ENCODE data around the gene PICALM.
A peak's percentile ranks its signal among the peaks of the same experiment; 100 is the strongest.
"Not testable (repeated sequence)": the region's sequence is repeated elsewhere in the genome, so short reads cannot be mapped to it uniquely, and the experiment has no call there.

PICALM gene

GRCh38 chr11:86002431-86002830 lies 66.5 kb downstream of the PICALM start:
- no peak for FAIRE-seq
- DNase-seq (ENCODE audit: insufficient read length, low spot score), result no peak

DNA sequence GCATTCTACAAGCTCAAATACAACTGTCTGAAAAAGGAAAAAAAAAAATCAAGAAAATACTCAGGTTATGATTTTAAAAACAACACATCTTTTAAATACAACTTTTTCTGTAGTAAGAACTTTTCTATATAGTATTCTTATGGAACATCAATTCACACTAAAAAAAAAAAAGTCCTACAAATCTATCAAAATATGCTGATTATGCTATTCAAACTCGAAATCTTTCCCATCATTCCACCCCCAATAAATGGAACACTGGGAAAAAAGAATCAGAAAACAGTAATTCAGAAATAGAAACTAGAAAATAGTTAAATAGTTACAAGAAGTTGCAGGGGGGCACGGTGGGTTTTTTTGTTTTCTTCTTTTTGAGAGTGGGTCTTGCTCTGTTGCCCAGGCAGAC lies 77.4 kb downstream of the PICALM start:
- FAIRE-seq, result no peak
- no peak for DNase-seq (ENCODE audit: insufficient read length, low spot score)

DNA sequence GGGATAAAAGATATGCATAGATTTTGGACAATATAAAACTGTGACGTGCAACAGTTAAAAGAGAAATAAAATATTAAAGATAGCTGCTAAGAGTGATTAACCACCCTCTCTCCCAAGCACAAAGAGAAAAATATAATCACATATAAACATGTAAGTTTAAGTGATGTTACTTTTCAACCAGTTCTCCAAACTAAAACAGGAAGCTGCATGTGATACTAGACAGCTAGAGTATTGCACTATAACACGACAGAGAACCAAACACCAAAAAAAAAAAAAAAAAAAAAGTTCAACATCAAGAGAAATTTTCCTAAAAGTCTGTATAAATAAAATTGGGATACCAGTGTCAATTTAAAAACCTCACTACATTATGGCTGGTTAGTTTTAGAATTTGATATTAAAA lies 79.1 kb downstream of the PICALM start:
- no peak for FAIRE-seq

GRCh38 chr11:85988780-85989179 lies 80.1 kb downstream of the PICALM start:
- FAIRE-seq, result peak; percentile 53
- DNase-seq (ENCODE audit: insufficient read length, low spot score), result no peak

More for the DNA sequence above, 79.1 kb downstream of the PICALM start:
- no peak for DNase-seq (ENCODE audit: insufficient read length, low spot score)

- no peak for DNase-seq (ENCODE audit: insufficient read length, low spot score)
- FAIRE-seq, result no peak
Observed at GRCh38 chr11:85977751-85978160, 91.1 kb downstream of the PICALM start.

DNA sequence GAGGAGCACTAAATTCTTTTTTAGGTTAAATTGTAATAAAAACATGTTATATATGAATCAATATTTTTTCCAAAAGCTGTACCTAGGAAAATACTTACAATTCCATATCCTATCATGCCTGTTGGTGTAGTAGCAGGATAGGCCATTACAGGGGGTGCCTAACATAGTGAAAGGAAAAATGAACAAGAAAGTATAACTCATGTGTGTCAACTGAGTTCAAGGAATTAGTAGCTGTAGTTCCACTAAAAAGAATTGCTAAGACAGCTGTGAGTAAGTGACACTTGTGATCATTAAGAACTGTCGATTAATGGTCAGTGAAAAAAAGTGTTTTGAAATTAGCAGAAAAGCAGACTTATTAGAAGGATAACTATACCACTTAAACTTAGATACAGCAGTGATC lies 92.4 kb downstream of the PICALM start:
- no peak for FAIRE-seq
- DNase-seq (ENCODE audit: insufficient read length, low spot score), result no peak

DNA sequence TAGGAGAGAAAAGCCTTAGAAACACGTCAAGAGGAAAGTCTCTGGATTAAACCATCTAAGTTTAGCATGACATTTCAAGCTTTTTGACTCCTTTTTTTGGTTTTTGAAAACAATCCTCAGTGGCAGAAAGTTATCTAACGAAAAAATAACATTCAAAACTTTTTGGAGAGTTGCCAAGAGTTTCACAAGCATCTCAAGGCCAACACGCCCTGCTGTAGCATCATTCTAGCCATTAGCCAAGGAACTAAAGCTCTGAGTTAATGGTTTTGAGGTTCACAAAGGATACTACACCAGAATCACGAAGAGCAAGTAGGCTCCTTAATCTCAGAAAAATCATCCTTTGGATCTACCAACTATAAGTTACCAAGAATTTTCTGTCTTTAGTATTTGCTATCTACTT lies 94.8 kb downstream of the PICALM start:
- DNase-seq (ENCODE audit: insufficient read length, low spot score), result no peak
- no peak for FAIRE-seq

GRCh38 chr11:85970593-85970992 lies 98.3 kb downstream of the PICALM start:
- FAIRE-seq, result no peak

GRCh38 chr11:85967457-85967856 lies 101.4 kb downstream of the PICALM start:
- DNase-seq (ENCODE audit: insufficient read length, low spot score) (no peak), FAIRE-seq (no peak)

More at GRCh38 chr11:85970593-85970992, 98.3 kb downstream of the PICALM start:
- DNase-seq (ENCODE audit: insufficient read length, low spot score), result no peak

GRCh38 chr11:85965202-85965601 lies 103.7 kb downstream of the PICALM start:
- FAIRE-seq (no peak), DNase-seq (ENCODE audit: insufficient read length, low spot score) (no peak)

DNA sequence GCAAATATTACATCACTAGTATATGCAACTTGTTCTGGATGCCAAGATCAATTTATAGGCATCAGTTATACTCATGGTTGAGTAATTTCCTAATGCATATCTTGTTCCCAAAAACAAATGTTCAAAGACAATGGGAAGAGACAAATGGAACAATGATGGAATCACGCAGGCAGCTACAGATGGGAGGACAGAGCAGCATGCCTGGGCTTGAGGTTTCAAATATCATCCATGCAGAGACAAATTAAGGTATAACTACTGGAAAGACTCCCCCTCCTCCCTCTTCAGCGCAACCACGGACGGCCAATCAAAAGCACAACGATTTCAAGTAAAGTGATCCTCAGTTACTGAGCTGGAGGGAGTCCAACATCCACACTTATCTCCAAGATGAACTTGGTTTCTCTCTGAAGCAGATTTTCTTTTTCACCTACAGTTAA lies 106.9 kb downstream of the PICALM start:
- no peak for FAIRE-seq
- no peak for DNase-seq (ENCODE audit: insufficient read length, low spot score)

- FAIRE-seq, result no peak
Observed at GRCh38 chr11:85961130-85961529, 107.8 kb downstream of the PICALM start.

GRCh38 chr11:85960678-85961077 lies 108.2 kb downstream of the PICALM start:
- peak; percentile 51 for FAIRE-seq
- DNase-seq (ENCODE audit: insufficient read length, low spot score), result no peak

More at GRCh38 chr11:85961130-85961529, 107.8 kb downstream of the PICALM start:
- no peak for DNase-seq (ENCODE audit: insufficient read length, low spot score)

GRCh38 chr11:85955531-85955930 lies 113.4 kb downstream of the PICALM start:
- DNase-seq (ENCODE audit: insufficient read length, low spot score), result no peak

DNA sequence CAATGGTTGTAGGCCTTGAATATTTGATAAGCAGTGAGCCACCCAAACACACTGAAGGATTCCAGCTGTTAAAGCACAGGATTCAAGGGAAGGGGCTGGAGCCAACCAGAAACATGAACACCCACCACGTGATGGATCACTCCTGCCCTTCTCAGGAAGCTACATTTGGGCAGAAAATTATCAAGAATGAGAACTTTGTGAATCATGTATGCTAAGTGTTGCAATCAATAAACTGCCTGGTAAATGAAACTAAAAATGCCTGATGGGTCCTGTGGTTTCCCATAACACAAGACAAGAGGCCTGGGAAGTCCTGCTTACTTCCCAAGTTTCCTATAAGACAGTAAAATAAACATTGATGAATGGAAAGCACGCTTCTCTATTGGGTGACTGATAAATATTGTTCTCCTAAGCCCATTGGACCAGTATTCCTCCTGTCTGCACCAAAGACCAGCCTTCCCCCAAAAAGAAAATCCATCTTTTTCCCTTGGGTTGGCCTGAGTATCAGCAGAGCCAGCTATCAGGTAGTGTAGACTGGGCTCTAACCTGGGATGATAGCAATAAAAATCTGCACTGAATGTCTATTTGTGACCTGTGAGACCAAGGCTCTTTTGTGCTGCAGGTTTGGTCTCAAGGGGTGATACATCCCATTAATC lies 115.3 kb downstream of the PICALM start:
- DNase-seq (ENCODE audit: insufficient read length, low spot score), result no peak

More at GRCh38 chr11:85955531-85955930, 113.4 kb downstream of the PICALM start:
- no peak for FAIRE-seq

GRCh38 chr11:85952108-85952485 lies 116.8 kb downstream of the PICALM start:
- FAIRE-seq, result not testable (repeated sequence)

More for the DNA sequence above, 115.3 kb downstream of the PICALM start:
- no peak for FAIRE-seq

GRCh38 chr11:85951428-85952107 lies 117.3 kb downstream of the PICALM start:
- DNase-seq (ENCODE audit: insufficient read length, low spot score) (no peak), FAIRE-seq (no peak)

More at GRCh38 chr11:85952108-85952485, 116.8 kb downstream of the PICALM start:
- not testable (repeated sequence) for DNase-seq (ENCODE audit: insufficient read length, low spot score)

GRCh38 chr11:85951049-85951405 lies 117.9 kb downstream of the PICALM start:
- DNase-seq (ENCODE audit: insufficient read length, low spot score), result no peak
- FAIRE-seq, result no peak

DNA sequence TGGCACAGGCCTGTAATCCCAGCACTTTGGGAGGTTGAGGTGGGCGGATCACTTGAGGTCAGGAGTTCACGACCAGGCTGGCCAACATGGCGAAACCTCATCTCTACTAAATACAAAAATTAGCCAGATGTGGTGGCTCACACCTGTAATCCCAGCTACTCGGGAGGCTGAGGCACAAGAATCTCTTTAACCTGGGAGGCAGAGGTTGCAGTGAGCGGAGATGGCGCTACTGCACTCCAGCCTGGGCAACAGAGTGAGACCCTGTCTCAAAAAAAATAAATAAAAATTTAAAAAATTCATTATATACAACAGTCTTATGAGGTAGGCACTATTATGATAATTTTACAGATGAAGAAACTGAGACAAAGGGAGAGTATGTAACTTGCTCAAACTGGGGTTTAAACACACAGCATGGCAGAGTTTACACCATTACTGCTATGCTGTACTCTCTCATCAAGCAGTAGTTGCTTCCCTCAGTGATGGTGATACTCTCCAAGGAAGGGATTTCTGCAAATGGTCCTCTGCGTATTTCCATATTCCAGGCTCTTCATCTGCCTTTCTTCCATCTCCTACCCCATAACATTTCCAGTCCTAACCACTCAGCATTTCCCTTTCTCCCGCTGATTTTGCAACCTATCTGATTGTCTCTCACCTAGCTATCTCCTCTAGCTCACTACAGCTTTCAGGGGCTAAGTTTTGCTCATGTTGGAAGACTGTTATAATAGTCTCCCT lies 118.4 kb downstream of the PICALM start:
- DNase-seq (ENCODE audit: insufficient read length, low spot score), result no peak

GRCh38 chr11:85949798-85950197 lies 119.1 kb downstream of the PICALM start:
- DNase-seq (ENCODE audit: insufficient read length, low spot score) (no peak), FAIRE-seq (no peak)

More for the DNA sequence above, 118.4 kb downstream of the PICALM start:
- FAIRE-seq, result no peak

DNA sequence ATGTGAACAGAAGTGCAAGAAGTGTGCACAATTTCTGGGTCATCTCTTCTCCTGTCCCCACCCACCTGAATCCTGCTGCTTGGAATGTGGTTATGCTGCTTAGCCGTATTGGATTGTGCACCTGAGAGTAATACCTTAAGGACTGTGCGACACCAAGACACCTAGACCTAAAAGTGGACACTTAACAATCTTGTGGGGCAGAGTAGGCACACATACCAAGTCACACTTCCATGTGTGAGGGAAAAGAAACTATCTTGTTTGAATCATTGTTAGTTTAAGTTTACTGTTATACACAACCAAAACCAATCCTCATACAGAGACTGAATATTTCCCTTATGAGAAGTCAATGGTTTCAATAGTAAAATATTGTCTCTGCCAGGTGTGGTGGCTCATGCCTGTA lies 120.0 kb downstream of the PICALM start:
- no peak for DNase-seq (ENCODE audit: insufficient read length, low spot score)
- FAIRE-seq, result peak; percentile 4

All from GM19239 (cell line).